Measurements from ENCODE around the gene SYVN1.
A peak's percentile ranks its signal among the peaks of the same experiment; 100 is the strongest.

SYVN1 gene

DNA sequence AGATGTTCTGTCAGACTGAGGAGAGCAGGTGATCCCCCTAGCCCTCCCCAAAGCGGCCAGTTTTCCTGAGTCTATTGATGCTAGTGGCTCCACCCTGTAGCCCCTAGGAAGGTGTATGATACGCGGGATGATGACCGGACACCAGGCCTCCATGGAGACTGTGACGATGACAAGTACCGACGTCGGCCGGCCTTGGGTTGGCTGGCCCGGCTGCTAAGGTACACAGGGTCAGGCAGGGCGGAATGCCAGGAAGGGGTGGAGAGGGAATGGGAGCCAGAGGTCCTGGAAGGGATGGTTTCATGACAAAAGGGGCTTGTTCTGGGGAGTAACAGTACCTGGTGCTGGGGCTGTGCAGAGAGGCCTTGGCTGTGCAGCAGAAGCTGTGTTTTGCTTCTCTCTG is 47.1 kb downstream of the SYVN1 start:
- FAIRE-seq = no peak
- DNase-seq (ENCODE audit: insufficient read length, low spot score) = no peak
- TF ChIP-seq, protein P1, sequence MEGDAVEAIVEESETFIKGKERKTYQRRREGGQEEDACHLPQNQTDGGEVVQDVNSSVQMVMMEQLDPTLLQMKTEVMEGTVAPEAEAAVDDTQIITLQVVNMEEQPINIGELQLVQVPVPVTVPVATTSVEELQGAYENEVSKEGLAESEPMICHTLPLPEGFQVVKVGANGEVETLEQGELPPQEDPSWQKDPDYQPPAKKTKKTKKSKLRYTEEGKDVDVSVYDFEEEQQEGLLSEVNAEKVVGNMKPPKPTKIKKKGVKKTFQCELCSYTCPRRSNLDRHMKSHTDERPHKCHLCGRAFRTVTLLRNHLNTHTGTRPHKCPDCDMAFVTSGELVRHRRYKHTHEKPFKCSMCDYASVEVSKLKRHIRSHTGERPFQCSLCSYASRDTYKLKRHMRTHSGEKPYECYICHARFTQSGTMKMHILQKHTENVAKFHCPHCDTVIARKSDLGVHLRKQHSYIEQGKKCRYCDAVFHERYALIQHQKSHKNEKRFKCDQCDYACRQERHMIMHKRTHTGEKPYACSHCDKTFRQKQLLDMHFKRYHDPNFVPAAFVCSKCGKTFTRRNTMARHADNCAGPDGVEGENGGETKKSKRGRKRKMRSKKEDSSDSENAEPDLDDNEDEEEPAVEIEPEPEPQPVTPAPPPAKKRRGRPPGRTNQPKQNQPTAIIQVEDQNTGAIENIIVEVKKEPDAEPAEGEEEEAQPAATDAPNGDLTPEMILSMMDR (IDR thresholded peaks at IDR 0.05; ENCODE audit: insufficient read depth, missing control alignments) = no peak

DNA sequence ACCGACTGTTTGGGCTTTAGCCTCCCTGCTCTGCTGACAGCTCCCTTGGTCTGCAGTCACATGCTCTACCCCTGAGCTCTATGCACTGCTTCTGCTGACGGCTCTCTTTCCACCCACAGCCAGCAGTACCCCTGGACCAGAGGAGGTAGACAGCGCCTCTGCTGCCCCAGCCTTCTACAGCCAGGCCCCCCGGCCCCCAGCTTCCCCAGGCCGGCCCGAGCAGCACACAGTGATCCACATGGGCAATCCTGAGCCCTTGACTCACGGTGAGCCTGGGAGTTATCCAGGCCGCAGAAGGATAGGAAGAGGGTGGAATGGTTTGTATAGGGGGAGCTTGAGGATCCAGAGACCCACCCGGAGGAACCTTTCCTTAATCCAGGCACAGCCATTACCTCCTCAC is 47.5 kb downstream of the SYVN1 start:
- FAIRE-seq (no peak), DNase-seq (ENCODE audit: insufficient read length, low spot score) (no peak)
- TF ChIP-seq, protein P1 (IDR thresholded peaks at IDR 0.05; ENCODE audit: insufficient read depth, missing control alignments) = no peak

DNA sequence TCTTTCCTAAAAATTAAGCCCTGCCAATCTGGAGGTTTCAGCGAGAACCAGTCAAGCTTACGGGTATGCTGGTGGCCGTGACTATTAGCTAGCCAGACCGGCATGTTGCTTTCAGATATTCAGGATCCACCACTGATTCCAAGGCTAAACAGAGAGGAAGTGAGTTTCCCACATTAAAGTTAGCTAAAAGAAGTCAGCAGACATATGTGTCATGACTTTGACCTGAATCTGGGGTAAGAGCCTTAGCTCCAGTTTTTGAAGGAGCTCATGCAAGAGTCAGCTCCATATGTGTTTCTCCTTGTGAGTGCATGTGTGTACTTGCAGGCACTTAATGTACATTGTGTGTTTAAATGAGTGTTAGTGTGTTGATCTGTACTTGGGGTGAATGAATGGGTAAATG is 48.9 kb downstream of the SYVN1 start:
- TF ChIP-seq, protein P1 (IDR thresholded peaks at IDR 0.05; ENCODE audit: insufficient read depth, missing control alignments) = no peak
- no peak for FAIRE-seq
- no peak for DNase-seq (ENCODE audit: insufficient read length, low spot score)

DNA sequence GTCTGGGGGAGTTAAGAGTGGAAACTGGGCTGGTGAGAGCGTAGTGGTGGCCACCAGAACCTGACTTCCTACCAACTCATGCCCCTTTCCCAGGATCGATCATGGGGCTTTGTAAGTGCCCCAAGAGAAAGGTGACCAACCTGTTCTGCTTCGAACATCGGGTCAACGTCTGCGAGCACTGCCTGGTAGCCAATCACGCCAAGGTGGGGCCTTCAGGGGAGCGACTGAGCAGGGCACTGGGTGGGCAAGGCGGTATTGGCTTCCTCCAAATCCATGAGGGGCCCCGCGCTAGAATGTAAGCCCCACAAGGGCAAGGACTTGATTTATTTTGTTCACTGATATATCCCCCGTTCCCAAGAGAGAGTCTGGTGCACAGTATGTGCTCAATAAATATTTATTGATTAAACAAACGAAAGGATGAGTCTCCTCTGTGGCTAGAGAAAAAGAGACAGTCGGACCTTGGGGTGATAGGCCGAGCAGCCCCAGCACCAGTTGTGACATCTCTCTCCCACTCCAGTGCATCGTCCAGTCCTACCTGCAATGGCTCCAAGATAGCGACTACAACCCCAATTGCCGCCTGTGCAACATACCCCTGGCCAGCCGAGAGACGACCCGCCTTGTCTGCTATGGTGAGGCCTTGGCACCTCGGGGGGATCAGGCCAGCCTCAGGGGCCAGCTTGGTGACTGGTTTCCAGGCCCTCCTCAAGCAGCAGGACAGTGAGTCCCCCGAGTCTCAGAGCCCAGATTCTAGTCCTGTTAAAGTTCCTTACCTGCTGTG is 49.5 kb downstream of the SYVN1 start:
- DNase-seq (ENCODE audit: insufficient read length, low spot score) = no peak
- TF ChIP-seq, protein P1 (IDR thresholded peaks at IDR 0.05; ENCODE audit: insufficient read depth, missing control alignments) = no peak
- FAIRE-seq = no peak

DNA sequence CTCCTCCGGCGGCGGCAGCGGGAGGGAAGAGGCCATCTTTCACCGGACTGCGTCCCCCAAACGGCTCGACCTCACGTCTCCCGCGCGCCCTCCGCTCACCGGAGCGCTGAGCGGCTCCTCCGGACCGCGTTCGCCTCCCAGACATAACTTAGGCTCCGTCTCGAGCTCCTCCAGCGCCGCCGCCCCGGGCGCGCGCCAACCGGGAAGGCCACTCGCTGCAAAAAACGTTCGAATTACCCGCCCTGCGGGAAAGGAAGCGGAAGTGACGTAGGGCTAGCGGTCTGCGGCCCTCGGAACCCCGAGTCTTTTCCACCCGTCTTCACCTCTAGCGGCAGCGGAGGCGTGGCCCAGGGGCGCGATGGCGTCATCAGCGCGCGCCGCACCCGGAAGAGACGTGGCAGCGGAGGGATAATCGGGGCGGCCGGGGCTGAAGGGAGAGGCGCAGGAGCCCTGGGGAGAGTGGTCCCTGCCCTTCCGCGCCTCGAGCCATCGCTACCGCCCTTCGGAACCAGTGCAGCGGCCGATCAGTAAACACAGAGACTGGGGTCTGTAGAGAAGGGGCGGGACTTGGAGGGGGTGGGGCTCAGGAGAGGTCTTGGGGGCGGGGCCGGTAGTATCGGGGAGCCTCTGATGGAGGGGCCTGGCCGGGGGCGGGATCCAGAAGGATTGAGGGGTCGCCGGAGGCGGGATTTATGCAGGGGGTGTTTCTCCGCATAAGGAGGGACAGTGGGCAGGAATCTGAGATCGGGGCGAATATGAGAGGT is 50.3 kb downstream of the SYVN1 start, which contains the start of the genes CDCA5 and ZFPL1:
CDCA5 (minus strand) TSS at position 207 of the 764 bp plus-strand sequence; CDS start at position 145, 62 bp downstream.
ZFPL1 (plus strand) TSS at position 389 of the 764 bp plus-strand sequence. CDS start 477 bp downstream, outside the sequence.
- FAIRE-seq = no peak
- TF ChIP-seq, protein P1 (IDR thresholded peaks at IDR 0.05; ENCODE audit: insufficient read depth, missing control alignments) = no peak
- DNase-seq (ENCODE audit: insufficient read length, low spot score) = peak; percentile 95

DNA sequence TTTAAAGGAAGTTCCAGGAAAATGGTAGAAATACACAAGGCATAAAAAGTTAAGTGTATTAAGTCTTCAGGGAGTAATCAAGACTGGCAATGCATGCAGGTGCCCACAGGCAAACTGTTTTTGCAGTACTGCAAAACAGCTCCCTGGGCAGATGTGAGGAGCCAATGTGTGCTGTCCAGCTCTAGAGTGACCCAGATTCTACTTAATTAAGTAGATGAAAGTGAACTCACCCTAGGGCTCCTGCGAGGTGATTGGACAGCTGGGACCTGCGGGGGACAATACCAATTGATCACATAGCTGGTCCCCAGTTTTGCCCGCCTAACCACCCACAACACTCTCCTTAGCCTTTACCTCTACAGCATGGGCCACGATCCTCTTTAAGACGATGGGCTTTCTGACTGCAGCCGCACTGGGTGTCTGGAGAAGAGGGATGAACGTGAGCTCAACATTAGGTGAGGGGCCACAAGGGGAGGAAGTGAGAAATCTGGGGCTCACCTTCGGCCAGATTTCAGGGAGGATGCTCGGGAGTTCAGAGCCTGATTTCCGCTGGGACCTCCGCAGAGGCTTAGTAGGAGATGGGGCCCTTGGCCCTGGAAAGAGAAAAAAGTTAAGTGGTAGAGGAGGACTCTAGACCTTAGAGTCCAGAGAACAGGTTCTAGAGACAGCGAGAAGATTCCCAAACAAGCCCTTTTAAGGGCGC is 51.0 kb downstream of the SYVN1 start:
- TF ChIP-seq, protein P1 (IDR thresholded peaks at IDR 0.05; ENCODE audit: insufficient read depth, missing control alignments) = no peak
- FAIRE-seq = no peak
- DNase-seq (ENCODE audit: insufficient read length, low spot score) = no peak
